MG63 (cell line): ENCODE measurements around the gene KDM6A. TPM values are rescaled to one million over a fixed set of nuclear protein-coding genes. Genes with fewer than 3 reads are reported as not detected.
"Not testable (repeated sequence)": the region's sequence is repeated elsewhere in the genome, so short reads cannot be mapped to it uniquely, and the experiment has no call there.

Experiments used
- DNase-seq: peaks from one replicate; pipeline ENCODE4 v3.0.0-alpha.2; 2020
- H3K27me3 ChIP-seq: fragments of 250-450 bp; sonication (Bioruptor Pico); 2 replicates; pipeline ENCODE4 v1.5.1; 2020; ENCODE audit warnings: mild to moderate bottlenecking, moderate library complexity
- H3K36me3 ChIP-seq: fragments of 250-450 bp; sonication (Bioruptor Pico); 2 replicates; pipeline ENCODE4 v1.5.1; 2020; ENCODE audit warnings: mild to moderate bottlenecking, moderate library complexity
- H3K4me3 ChIP-seq: fragments of 250-450 bp; sonication (Bioruptor Pico); 2 replicates; pipeline ENCODE4 v1.5.1; 2020; ENCODE audit warnings: mild to moderate bottlenecking, moderate library complexity
- H3K9me3 ChIP-seq: fragments of 250-450 bp; sonication (Bioruptor Pico); 2 replicates; pipeline ENCODE4 v1.5.1; 2020; ENCODE audit warnings: mild to moderate bottlenecking, moderate library complexity
- total RNA-seq: library from RNA; depleted of rRNA; stranded (reverse); fragments of >200 nt; shearing (Covaris generic); gene quantifications from 2 replicates; pipeline ENCODE4 v1.2.3, GENCODE V29; 2014; ENCODE audit warnings: low replicate concordance

Gene KDM6A
- total RNA-seq, 1 experiment from 2014 or later, result 9.3 TPM

DNA sequence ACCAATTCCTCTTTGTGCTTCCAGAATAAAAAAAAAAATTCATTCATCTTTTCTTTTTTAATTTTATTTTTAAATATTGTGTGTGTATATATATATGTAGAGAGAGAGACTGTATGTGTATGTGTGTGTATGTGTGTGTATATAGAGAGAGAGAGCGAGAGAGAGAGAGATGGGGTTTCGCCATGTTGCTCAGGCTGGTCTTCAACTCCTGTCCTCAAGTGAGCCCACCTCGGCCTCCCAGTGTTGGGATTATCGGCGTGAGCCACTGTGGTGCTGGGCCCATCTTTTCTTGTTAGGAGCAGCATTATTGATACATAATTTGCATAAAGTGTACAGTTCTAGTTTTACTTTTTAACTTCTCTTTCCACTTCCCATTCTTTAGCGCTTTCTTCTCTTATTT is 33.6 kb downstream of the KDM6A start:
- H3K36me3 ChIP-seq, result no peaks in the 10 kb centered on the region
- no peak for DNase-seq
- no peak overlapping the region for H3K4me3 ChIP-seq
- no peaks in the 10 kb centered on the region for H3K27me3 ChIP-seq
- 0 out of 2 replicates have a peak, but pooled peaks cover 4% of the 10 kb centered on the region for H3K9me3 ChIP-seq

GRCh38 chrX:44908153-44908552 is 35.2 kb downstream of the KDM6A start:
- Histone ChIP-seq H3K27me3 (no peaks in the 10 kb centered on the region), H3K9me3 (no peaks in the 10 kb centered on the region), H3K4me3 (no peak overlapping the region), H3K36me3 (no peaks in the 10 kb centered on the region)
- peak; percentile 13 for DNase-seq

- Histone ChIP-seq H3K27me3 (no peaks in the 10 kb centered on the region), H3K4me3 (no peak overlapping the region), H3K9me3 (no peaks in the 10 kb centered on the region), H3K36me3 (no peaks in the 10 kb centered on the region)
- no peak for DNase-seq
Measured at GRCh38 chrX:44908827-44909226, 35.8 kb downstream of the KDM6A start.

- H3K9me3 ChIP-seq, DNase-seq, H3K36me3 ChIP-seq, H3K27me3 ChIP-seq, H3K4me3 ChIP-seq: not testable (repeated sequence)
Measured at GRCh38 chrX:44910508-44910907, 37.5 kb downstream of the KDM6A start.

DNA sequence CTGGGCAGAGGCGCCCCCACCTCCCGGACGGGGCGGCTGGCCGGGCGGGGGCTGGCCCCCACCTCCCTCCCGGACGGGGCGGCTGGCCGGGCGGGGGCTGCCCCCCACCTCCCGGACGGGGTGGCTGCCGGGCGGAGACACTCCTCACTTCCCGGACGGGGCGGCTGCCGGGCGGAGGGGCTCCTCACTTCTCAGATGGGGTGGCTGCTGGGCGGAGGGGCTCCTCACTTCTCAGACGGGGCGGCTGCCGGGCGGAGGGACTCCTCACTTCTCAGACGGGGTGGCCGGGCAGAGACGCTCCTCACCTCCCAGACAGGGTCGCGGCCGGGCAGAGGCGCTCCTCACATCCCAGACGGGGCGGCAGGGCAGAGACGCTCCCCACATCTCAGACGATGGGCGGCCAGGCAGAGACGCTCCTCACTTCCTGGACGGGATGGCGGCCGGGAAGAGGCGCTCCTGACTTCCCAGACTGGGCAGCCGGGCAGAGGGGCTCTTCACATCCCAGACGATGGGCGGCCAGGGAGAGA is 38.1 kb downstream of the KDM6A start:
- not testable (repeated sequence) for DNase-seq, H3K9me3 ChIP-seq, H3K27me3 ChIP-seq, H3K4me3 ChIP-seq, H3K36me3 ChIP-seq

- Histone ChIP-seq H3K27me3 (no peaks in the 10 kb centered on the region), H3K9me3 (no peaks in the 10 kb centered on the region), H3K36me3 (no peaks in the 10 kb centered on the region), H3K4me3 (no peak overlapping the region)
- no peak for DNase-seq
Measured at GRCh38 chrX:44913656-44914531, 40.9 kb downstream of the KDM6A start.

GRCh38 chrX:44914532-44915198 is 41.7 kb downstream of the KDM6A start:
- no peak for DNase-seq
- Histone ChIP-seq H3K36me3 (no peaks in the 10 kb centered on the region), H3K4me3 (no peak overlapping the region), H3K9me3 (no peaks in the 10 kb centered on the region), H3K27me3 (no peaks in the 10 kb centered on the region)

DNA sequence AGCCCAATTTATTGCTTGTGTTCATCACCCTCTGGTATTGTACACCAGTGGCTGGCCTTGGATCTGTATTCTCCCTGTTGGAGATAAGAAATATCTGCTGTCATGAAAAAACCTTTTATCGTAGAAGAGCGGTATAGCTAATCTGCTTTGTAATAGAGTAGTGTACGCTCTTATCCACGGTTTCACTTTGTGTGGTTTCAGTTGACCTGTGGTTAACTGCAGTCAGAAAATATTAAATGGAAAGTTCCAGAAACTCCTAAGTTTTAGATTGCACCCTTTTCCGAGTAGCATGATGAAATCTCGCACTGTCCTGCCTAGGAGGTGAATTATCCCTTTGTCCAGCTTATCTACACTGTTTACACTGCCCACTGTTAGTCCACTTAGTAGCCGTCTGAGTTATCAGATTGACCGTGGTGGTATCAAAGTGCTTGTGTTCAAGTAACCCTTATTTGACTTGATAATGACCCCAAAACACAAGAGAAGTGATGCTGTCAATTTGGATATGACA is 42.4 kb downstream of the KDM6A start:
- no peak for DNase-seq
- Histone ChIP-seq H3K9me3 (no peaks in the 10 kb centered on the region), H3K27me3 (no peaks in the 10 kb centered on the region), H3K36me3 (no peaks in the 10 kb centered on the region), H3K4me3 (no peak overlapping the region)

DNA sequence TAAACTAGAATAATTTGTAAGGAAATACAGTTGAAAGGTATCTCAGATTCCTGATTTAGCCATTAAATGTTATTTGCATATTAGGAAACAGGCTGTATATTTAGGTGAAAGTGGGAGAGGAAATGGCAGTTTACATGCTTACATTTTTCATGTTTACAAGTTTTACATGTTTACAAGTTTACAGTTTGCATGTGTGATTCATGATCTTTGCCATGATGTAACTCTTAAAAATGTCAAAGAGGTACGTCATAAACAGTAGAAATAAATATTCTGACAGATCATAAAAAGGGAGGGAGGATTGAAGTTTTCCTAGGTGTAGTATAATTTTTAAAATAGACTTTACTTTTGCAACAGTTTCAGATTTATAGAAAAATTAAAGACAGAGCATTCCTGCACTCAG is 45.7 kb downstream of the KDM6A start:
- Histone ChIP-seq H3K36me3 (no peaks in the 10 kb centered on the region), H3K9me3 (no peaks in the 10 kb centered on the region), H3K27me3 (no peaks in the 10 kb centered on the region), H3K4me3 (no peak overlapping the region)
- DNase-seq, result no peak

- Histone ChIP-seq H3K4me3 (no peak overlapping the region), H3K27me3 (no peaks in the 10 kb centered on the region), H3K36me3 (no peaks in the 10 kb centered on the region), H3K9me3 (no peaks in the 10 kb centered on the region)
- DNase-seq, result no peak
Measured at GRCh38 chrX:44922980-44923379, 50.0 kb downstream of the KDM6A start.

DNA sequence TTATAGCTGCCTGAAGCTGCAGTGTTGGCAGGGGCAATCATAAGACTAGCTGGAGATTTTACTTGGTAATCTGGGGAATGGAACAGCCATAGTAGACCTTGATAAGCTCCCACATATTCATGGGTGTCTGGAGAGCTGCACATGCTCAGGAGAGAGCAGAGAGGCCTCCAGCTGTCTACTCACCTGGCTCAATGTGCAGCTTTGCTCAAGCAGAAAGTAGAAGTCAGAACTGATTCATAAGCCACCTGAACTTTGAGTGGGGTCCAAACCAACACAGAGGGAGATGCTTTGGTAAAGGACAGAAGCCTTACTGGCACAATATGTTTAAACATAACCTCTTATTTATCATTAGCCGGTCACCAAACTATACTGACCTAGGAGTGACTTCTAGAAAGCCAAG is 54.4 kb downstream of the KDM6A start:
- Histone ChIP-seq H3K9me3 (no peaks in the 10 kb centered on the region), H3K4me3 (no peak overlapping the region), H3K27me3 (no peaks in the 10 kb centered on the region), H3K36me3 (no peaks in the 10 kb centered on the region)
- no peak for DNase-seq

DNA sequence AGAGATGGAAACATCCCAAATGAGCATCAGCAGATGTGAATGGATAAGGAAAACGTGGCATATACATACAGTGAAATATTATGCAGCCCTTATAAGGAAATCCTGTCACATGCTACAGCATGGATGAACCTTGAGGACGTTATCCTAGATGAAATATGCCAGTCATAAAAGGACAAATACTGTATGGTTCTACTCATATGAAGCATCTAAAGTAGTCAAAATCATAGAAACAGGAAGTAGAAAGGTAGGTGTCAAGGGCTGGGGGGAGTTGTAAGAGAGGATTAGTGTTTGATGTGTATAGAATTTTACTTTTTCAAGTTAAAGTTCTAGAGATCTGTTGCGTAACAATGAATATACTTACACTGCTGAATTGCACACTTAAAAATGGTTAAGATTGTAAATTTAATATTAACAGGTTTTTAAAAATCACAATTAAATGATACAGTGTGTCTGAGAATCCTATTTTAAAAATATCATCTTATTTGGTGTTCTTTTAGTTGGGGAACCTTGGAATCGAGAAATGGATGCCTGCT is 58.5 kb downstream of the KDM6A start:
- no peaks in the 10 kb centered on the region for H3K27me3 ChIP-seq
- no peak for DNase-seq
- H3K36me3 ChIP-seq, result no peaks in the 10 kb centered on the region
- no peaks in the 10 kb centered on the region for H3K9me3 ChIP-seq
- H3K4me3 ChIP-seq, result no peak overlapping the region

DNA sequence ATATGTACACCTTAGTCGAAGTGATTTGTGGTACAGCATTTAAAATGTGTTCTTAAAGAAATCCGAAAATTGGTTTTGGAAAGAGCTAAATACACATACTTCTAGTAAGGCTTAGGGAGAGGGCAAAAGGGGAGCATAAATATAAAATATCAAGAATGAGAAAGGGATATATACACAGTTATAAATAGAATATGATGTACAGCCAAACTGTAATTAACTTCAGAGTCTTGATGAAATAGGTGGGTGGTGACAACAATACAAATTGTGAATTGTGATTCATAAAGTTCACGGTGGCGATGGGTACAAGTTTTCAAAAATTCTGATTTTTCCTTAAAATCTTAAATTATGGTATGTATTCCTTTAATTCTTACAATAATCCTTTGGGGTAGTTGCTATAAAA is 62.2 kb downstream of the KDM6A start:
- H3K4me3 ChIP-seq, result no peak overlapping the region

DNA sequence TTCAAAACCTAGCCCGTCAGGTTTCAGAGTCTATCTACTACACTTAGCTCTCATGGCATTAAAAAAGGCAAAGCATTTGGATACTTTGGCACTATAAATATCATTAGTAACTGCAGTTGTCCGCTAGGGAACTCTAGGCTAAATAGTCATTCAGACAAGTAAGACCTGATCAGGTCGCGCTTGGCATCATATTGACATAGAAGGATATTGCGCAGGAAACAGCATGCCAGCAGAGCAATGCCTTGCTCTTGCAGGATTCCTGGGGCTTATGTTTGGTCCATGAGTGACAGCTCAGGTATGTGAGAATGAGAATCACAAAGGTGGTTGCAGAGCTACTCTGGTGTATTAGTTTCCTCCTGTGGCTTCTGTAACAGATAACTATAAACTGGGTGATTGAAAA is 62.7 kb downstream of the KDM6A start:
- H3K9me3 ChIP-seq, result no peaks in the 10 kb centered on the region
- H3K27me3 ChIP-seq, result no peaks in the 10 kb centered on the region
- H3K4me3 ChIP-seq, result no peak overlapping the region
- no peaks in the 10 kb centered on the region for H3K36me3 ChIP-seq
- DNase-seq, result no peak

More for the DNA sequence above, 62.2 kb downstream of the KDM6A start:
- Histone ChIP-seq H3K36me3 (no peaks in the 10 kb centered on the region), H3K27me3 (no peaks in the 10 kb centered on the region), H3K9me3 (no peaks in the 10 kb centered on the region)
- DNase-seq, result no peak

DNA sequence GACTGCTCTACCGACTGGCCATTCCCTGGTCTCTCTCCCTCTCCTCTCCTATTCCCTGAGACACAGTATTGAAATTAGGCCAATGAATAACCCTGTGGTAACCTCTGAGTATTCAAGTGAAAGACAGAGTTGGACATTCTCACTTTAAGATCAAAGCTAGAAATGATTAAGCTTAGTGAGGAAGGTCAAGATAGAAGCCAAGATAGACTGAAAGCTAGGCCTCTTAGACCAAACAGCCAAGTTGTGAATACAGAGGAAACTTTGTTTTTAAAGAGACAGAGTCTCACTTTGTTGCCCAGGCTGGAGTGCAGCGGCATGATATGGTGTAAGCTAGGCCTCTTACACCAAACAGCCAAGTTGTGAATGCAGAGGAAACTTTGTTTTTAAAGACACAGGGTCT is 64.6 kb downstream of the KDM6A start:
- H3K36me3 ChIP-seq, result no peaks in the 10 kb centered on the region

GRCh38 chrX:44938111-44938510 is 65.1 kb downstream of the KDM6A start:
- no peak for DNase-seq
- H3K4me3 ChIP-seq, result no peak overlapping the region
- no peaks in the 10 kb centered on the region for H3K27me3 ChIP-seq
- no peaks in the 10 kb centered on the region for H3K36me3 ChIP-seq
- H3K9me3 ChIP-seq, result no peaks in the 10 kb centered on the region

More for the DNA sequence above, 64.6 kb downstream of the KDM6A start:
- Histone ChIP-seq H3K4me3 (no peak overlapping the region), H3K27me3 (no peaks in the 10 kb centered on the region), H3K9me3 (no peaks in the 10 kb centered on the region)
- DNase-seq, result no peak

GRCh38 chrX:44940541-44940940 is 67.6 kb downstream of the KDM6A start:
- not testable (repeated sequence) for H3K36me3 ChIP-seq, H3K4me3 ChIP-seq, DNase-seq, H3K9me3 ChIP-seq, H3K27me3 ChIP-seq
